CD4-positive, alpha-beta T cell treated with Interleukin-2 at 100 ng/mL for 4 hours (primary cell): ENCODE data around the gene ZNF772.

Experiments
- DNase-seq: peaks from one replicate; pipeline ENCODE4 v3.0.0-alpha.2; 2020; ENCODE audit warnings: low spot score

ZNF772 gene

DNA sequence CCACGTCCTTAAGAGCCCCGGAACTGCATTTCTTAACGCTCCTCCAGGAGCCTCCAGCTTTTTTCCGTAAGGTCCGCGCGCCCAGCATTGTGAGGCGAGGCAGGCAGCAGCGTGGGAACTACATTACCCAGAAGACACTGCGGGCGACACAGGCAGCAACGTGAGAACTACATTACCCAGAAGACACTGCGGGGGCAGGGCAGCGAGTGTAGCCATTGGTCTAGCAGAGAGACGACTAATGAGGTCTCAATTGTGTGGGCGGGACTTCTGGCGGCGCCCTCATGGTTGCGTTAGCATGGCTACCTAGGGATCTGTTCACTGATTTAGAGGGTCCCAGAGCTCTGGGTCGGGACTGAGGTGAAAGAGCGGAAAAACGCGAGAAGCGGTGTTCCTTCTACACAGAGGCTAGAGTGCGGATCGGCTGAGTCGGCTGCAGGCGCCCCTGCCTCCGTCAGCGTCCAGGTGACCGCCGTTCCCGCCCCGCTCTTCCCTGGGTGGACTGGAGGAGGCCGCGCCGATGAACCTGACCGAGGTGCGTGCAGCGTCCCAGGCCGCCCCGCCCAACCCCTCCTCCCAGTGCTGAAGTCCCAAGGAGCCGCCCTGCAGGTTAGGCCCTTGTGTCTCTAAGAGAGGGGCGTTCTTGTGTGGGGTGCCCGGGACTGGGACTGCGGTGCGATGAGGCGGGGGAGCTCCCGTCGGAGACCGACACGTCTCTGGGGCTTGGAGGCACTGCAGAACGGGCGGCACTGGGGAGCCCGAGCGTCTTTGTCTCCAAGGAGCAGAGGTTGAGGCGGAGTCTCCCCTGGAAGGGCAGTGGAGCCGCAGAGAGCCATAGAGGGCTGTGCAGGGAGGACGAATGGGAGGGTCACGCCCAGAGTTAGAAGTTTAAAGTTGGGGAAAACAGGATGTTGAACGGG lies 42.0 kb downstream of the ZNF772 start, which contains the start of gene ZNF749:
TSS of gene ZNF749 (plus strand) at position 264 of the 917 bp plus-strand sequence. CDS start at position 518, 254 bp downstream.
- peak; percentile 99 for DNase-seq

DNA sequence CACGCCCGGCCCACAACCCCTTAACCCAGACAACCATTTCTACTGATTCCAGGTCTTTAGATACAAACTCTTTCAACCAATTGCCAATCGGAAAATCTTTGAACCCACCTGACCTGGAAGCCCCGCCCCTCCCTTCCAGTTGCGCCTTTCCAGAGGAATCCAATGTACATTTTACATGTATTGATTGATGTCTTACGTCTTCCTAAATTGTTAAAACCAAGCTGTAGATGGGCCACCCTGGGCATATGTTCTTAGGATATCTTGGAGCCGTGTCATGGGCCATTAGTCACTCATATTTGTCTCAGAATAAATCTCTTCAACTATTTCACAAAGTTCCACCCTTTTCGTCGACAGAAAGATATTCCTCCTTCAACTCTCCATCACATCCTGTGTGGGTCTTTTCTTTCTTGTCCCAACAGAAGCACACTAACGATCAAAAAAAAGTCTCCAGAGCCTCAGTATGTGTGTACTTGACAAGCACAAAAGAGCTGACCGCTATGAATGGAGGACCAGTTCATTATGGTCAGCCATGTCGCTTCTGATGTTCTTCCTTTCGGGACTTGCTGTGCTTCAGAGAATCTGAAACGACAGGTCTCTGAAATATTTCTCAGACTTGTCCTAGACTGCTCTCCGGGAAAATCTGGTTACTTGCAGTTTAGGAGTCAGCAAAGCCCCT lies 42.8 kb downstream of the ZNF772 start:
- DNase-seq: no peak

DNA sequence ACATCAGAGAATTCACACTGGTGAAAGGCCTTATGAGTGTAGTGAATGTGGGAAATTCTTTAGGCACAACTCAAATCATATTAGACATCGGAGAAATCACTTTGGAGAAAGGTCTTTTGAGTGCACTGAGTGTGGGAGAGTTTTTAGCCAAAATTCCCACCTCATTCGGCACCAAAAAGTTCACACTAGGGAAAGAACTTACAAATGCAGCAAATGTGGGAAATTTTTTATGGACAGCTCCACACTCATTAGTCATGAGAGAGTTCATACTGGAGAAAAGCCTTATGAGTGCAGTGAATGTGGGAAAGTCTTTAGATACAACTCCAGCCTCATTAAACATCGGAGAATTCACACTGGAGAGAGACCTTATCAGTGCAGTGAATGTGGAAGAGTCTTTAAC lies 56.3 kb downstream of the ZNF772 start:
- no peak for DNase-seq

DNA sequence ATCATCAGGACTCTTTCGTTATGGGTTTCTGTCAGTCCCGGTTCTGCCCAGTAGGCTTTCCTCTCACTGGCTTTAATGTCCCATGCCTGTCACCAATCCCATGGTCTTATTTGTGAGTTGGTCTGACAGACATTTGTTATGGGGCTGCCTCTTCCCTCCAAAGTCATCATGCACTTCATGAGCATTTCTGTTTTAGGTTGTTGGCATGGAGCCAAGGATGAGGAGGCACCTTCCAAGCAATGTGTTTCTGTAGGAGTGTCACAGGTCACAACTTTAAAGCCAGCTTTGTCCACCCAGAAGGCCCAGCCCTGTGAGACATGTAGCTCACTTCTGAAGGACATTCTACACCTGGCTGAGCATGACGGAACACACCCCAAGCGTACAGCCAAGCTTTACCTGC lies 57.9 kb downstream of the ZNF772 start:
- no peak for DNase-seq
